ENCODE data around the gene HIVEP1.

The HIVEP1 gene

DNA sequence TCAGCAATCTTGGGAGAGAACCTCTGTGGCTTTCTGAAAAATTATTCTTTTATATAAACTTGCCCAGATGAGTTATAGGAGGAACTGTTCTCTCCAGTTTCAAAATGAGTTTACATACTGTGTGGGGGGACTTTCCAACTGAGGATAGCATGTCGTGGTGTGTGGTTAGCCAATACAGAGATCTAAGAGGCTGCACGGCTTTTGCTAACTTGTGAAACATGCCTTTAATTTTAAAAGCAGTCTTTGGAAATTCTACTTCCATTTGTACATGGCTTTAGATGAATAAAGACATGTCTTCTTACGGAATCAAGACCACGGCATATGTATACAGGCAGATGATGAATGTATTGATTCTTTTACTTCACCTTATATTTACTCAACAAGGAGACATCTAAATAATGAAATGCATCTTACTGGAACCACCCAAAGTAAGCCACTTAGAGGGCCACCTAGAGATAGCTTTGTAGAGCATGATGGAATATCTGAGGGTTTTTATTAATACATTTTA, 39.8 kb downstream of the HIVEP1 start:
- DNase-seq: no peak

DNA sequence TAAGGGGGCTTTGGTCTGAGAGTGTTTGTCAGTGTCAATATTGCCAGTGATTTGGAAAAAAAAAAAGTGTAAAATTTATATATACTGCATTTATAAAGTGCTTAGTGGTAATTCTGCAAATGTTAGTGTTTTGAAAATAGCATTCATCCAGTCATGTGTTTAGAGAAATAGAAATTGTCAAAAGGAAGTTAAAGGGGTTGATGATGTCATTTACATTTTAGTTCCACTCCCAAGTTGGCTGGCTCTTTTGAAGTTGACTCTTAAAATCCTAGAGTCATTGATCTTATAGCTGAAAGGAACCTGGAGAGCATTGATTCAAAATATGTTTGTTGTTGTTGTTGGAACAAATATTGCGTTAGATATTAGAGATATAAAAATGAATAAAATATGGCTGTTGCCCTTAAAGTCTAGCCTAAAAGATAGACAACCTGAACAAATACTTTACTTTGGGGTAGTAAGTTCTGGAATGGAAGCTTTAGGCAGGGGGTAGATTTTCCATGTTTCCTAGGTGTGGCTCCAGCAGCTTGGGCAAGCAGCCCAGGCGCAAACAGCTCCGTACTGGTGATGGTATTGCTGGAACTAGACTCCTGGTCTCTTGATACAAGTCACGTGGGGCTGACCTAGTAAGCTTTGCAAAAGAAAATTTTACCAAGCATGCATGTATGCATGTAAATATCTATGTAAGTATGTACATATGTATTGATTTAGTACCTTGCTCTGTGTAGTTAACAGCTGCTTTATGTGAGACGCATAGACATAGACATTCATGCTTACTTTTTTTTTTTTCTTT, 46.3 kb downstream of the HIVEP1 start:
- no peak for DNase-seq

DNA sequence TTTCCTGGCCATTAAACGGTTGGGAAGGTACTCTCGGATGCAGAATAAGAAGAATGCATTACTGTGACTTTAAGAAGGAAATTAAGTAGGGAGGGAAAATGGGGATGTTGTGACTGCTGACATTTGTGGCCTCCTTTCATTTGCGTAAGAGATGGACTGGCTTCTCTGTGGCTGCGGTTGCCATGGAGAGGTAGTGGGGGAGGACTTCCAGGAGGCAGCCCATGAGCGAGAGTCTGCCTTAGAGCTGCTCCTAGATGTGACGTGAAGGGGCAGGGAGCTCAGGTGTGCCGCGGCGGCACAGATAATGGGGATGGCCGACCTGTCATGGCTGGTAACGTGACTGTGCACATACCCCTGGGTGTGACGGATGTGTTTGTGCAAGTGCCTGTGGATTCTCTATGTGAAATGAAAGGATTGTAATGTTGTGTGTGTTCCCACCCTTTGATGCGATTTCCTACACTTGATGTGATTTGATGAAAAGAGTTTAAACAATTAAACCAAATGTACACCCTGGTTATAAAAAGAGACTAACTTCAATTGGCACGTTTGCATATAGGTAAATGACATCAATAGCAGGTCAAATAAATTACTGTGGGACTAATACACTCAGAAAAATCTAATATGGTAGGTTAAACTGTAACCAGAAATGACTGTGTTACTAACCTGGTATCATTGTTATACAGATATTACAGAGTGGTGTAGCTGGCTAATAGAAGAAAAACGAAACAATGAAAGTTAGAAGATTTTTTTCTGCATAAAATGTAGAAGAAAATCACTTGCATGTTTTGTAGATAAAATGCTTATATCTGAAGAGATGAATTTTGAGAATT, 48.9 kb downstream of the HIVEP1 start:
- DNase-seq: no peak

DNA sequence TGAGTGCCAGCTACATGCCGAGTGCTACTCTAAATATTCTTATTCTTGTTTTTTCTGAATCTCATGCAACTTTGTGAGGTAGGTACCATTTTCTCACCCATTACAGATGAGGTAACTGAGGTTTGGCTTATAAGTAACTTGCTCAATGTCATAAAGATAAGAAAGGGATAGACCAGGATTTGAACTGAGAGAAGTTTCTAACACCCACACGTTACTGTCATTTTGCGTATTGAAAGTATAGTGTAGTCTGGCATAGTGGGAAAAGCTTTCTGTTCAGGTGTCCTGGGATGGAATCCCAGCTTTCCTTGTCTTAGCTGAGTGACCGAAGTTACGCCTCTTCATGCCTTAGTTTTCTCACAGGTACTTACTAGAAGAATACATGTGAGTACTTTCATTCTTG, 50.5 kb downstream of the HIVEP1 start:
- no peak for DNase-seq

DNA sequence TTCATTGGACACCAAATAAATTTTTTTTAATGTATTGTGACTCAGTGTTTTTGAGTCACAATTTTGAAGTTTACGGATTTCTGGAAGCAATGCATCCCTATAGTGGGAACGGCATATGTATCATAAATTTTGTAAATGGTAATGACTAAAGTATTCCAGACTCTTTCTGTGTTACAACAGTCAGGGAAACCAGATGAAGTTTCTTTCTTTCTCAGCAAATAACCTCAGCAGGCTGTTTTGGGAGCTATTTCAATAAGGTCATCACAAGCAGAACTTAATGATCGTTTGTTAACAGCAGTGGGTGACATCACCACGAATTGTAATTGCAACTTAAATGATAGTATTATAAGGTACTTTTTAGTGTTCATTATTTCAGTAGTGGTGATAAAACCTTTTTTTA, 52.0 kb downstream of the HIVEP1 start:
- no peak for DNase-seq

DNA sequence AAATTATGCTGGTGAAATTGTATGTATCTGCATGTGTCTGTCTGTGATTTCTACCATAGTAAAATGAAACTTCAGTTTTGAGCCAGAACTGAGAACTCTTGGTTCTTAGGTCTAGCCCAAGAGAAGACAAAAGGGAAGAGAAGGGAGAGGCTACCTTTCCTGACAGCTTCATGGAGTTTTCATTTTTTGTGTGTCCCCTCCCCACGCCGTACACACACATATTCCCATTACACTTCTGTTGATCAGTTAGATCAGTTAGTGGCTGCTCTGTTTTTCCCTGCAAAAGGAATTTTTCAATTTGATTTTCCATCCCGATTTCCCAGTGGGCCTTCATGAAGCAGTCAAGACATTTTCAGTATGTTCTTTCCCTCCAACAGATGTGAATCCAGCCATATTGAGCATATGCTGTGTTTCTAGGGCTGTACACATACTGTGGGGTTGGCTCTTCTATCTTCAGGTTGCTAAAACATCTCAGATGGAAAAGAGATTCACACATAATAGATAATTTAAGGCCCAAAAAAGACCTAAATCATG, 52.5 kb downstream of the HIVEP1 start:
- no peak for DNase-seq

DNA sequence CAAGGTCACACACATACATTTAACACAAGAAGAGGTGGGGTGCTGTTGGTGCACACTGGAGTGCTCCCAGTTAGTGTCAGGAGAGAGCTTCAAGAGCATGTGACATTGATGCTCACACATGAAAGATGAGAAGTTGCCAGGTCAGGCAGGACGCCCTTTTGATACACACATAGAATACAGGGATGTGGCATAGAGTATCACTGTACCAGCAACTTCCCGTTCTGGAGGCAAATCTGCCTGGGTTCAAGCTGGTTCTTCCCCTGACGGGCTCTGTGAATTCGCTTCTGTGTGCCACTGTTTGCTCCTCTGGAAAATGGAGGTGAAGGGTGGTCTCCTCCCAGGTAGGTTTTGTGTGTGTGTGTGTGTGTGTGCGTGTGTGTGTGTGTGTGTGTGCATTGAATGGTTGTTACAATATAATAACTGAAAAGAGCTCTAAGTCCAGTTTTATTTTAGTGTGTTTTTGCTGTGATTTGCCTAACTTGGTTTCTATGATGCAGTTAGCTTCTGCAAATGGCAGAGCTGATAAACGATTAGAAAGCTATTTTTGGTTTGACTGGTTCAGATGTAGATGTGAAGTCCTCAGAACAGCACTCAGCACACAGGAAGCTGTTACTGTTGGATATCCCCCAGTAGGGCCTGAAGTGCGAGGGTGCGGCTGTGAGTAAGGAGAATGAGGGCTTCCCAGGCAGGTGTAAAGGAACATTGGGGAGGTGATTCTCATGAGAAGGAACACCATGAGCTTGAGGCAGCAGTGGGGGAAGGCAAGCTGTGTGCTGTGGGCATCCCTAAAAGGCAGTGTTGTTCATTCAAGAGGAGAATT, 53.4 kb downstream of the HIVEP1 start:
- DNase-seq: no peak

DNA sequence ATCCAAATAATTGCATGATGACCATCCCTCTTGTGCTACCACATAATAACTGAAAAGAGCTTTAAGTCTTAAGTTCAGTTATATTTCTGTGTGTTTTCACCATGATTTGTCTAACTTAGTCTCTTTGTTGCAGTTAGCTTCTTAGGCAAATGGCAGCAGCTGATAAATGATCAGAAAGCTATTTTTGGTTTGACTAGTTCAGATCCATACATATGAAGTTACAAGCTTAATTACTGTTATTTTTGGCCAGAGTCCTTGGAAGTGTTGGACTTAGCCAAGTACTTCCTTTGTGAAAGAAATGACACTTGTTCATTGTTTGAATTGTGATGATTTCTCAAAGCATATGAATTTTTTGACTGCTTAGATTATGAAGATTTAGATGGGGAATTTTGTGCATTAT, 54.2 kb downstream of the HIVEP1 start:
- no peak for DNase-seq

DNA sequence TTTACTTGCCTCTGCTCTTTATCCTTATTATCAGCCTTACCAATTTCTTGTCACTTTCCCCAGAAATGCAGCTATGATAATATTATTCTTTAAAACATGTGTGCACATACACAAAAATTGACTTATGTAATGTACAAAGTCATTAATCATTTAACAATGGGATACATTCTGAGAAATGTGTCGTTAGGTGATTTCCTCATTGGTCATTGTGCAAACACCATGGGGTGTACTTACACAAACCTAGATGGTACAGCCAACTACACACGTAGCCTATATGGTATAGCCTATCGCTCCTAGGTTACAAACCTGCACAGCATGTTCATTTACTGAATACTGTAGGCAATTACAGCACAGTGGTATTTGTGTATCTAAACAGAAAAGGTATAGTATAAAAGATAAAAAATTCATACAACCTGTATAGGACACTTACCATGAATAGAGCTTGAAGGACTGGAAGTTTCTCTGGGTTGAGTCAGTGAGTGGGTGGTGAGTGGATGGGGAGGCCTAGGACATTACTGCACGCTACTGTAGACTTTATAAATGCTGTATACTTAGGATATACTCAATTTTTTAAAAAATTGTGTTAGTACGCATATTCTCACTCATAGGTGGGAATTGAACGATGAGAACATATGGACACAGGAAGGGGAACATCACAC, 56.9 kb downstream of the HIVEP1 start:
- DNase-seq: no peak

DNA sequence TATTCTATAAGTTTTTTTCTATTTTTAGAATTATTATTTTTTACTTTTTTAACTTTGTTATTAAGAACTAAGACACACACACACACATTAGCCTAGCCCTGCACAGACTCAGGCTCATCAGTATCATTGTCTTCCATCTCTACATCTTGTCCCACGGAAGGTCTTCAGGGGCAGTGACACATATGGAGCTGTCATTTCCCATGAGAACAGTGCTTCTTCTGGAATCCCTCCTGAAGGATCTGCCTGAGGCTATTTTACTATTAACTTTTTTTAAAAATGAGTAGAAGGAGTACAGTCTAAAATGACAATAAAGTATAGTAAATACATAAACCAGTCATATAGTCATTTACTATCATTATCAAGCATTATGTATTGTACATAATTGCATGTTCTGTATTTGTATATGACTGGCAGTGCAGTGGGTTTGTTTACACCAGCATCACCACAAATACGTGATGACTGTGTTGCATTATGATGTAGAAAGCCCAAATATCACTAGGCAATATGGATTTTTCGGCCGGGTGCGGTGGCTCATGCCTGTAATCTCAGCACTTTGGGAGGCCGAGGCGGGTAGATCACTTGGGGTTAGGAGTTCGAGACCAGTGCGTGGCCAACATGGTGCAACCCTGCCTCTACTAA, 57.9 kb downstream of the HIVEP1 start:
- DNase-seq: no peak

DNA sequence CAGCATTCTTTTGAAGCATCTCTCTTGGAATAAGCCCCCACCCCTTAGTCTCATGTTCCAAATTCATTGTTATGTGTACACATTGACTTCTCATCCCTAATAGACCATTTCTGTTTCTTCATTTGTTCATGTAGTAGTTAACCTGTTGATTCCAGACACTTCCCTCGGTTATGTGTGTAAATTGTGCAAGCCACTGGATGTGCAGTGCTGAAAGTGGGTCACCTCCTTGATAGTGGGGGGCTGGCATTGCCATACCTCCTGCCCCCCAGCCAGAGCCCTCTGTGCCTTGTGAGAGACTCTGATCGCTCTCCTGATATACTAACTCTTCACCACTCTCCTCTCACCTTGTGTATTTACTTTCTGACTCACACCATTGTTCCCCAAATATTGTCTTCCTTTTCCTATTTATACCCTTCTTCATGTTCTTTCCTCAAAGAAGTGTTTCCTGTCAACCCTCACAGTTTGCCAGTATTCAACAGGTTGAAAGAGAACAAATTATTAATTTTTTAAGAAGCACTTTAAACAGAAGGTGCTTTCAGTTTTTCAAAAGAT, 59.0 kb downstream of the HIVEP1 start:
- DNase-seq: no peak

DNA sequence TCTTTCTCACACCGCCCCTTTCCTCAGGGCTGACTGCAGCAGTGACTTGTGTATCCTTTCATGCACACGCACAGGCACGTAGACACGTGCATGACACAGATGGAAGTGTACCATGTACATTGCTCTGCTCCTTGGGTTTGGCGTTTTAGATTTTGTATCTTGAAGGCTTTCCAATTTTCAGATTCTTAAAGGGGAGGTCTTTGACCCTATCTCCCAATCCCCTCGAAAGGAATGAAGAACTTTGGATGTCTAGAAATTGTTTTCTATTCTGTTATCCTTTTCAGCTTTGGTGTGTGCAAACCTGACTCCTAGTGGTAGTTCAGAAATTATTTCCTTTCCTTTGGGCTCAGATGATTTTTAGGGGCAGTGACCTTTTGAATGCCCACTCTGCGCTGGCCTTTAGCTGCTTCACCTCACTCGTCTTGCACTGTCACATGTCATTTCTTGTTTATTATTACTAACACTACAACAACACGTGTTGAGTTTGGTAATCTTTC, 63.0 kb downstream of the HIVEP1 start:
- no peak for DNase-seq

DNA sequence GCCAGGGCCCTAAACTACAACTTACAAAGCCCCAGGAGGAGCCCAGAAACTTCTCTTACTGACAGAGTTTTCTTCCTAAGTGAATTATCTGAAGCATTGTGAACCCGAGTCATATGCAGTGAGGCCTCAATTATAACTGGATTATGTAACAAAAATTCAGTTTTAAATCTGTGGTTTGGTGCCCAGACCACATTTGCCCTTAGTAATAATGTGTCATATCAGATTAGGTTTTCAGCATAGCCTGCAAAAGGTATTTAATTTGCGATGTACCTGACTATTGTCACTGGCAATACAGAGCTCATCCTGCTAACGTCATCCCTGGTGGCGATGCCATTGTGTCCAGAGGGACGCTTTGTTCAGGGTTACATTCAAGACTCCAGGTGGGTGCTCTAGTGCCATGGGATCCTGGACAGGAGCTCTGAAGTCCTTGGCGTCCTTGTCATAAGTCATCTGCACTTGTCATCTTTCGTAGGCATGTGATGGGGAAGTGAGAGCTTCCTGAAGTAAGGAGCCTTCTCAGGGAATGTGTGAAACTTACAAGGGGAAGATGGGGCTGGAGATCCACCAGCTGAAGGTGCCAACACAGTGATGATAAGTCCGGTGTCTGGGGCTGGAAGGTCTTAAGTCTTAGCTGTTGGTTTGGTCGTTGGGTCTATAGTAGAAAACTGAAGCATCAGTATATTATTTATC, 65.1 kb downstream of the HIVEP1 start:
- no peak for DNase-seq

DNA sequence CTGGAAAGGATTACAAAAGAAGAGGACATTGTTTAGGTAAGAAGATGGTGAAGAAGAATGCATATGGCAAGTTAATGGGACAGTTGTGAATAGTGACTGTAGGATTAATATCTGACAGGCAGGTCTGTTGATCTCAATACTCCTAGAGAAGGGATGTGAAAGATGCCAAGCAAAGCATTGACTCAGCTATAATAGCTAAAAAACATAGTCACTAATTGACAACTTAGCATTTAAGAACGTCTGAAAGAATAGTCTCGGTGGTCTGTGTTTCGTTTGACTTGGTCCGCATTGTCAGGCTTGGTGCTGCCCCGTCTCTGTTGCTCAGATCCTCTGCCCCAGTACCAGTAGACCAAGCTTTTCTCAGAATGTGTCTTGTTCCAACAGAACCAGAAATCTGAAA, 65.9 kb downstream of the HIVEP1 start:
- no peak for DNase-seq

DNA sequence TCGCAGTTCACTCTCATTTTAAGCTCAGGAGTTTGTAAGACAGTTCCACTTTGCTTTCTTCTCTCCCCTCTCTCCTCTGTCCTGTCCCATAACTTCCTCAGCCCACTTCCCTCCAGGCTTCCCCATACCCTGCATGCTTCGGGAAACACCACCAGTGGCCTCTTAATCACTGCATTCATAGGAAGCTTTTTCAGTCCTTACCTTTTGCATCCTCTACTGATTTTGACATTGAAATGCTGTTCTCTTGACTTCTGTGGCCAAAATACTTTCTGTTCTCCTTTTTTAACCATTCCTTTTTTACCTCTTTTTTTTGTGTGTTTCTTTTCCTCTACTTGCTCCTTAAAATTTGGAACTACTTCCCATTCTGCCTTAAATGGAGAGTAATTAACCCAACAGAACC, 69.7 kb downstream of the HIVEP1 start:
- no peak for DNase-seq

DNA sequence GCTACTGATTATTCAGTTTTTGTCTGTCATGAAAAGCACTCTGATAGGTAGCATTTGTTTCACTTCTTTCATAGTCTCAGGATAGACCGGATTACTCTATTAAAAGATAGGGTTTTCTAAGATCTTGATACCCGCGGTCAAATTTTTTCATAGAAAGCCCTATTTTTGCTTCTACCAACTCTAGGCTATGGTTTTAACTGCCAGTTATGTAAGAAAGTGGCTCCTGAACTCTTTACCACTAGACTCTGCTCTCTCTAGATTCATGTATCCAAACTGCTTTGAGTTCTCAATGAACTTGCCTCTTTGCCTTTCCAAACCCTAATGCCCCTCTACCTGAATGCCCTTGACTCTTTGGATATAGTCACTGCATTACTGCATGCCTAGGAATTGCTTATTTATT, 70.3 kb downstream of the HIVEP1 start:
- DNase-seq: no peak

DNA sequence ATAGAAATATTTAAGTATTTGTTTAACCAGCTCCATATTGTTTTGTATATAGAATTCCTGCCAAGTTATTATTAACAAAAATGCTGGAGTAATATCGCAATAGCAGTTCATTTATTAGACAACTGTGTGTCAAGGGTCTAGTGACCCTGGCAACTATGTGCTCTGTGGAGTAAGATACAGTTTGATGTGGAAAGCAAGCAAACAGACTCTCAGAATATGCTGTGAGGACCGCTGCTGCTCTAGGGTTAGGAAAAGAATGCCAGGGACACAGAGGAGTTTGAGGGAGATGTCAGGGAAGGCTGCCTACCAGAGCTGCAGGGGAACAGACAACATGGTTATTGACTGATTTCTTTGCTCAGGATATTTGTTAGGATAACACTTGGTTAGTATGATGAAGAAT, 71.2 kb downstream of the HIVEP1 start:
- no peak for DNase-seq

DNA sequence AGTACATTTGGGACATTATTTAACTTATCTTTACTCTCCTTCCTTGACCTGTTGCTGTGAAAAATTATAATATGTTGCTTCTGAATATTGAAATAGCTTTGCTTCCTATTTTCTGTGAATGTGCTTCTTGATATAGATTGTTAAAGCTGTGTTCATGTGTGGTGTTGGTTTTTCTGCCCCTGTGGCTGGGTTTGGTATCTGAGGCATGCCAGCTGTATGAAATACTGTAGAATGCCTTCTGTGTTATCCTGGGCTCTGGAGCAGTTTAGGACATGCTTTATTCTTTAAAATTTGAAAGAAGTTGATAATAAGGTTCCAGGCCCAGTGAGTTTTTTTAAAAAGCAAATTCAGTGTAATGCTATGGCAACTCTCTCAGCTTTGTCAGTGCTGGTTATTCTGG, 71.7 kb downstream of the HIVEP1 start:
- DNase-seq: no peak

DNA sequence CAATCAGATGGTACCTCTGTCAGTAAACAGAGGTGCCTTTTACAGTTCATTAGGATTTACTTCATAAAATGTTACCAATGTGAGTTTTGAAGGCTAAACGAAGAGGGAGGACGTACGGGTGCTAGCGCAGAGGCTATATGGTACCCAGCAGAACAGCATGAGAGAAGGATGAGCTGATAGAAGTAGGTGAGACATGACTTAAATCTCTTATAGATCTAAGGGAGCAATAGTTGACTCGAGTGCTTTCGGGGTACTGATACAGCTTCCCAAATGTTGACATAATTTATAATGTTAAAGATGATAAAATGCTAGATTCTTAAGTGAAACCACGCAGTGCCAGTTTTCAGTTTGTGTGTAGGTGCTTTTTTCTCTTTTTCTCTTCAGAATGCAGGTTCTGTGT, 72.6 kb downstream of the HIVEP1 start:
- no peak for DNase-seq

DNA sequence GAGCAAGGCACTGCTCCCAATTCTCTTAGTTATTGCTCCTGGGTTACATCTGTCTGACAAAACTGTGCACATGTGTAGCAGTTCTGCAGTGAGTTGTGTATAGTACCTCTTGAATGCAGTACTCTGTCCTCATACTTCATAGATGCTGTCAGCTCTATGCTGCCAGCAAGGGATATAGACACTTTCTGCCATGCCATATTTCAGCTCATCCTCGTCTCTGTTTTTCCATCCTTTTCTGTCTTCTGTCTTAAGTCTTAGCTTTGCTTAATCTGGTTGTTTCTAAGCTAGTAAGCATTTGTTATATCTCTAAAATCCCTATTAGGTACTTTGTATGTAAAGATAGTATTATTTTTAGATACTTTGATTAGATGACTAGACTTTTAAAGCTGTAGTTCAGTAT, 76.4 kb downstream of the HIVEP1 start:
- no peak for DNase-seq

DNA sequence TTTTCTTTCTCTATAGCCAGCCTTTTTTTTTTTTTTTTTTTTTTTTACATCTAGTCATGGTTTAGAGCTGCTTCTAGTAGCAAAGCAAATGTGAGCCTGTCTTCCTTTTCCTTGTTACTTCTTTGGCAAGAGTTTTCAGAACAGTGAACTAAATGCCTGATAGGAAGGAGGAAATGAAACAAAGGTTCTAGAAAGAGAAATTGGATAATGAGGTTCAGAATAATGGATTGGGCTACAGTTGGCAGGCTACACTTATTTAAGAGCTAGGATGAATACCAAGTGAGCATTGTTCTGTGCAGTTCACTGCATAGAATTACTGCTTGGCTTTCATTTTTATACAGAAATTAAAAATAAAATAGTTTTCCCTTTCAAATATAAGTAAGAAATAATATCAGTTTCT, 78.6 kb downstream of the HIVEP1 start:
- no peak for DNase-seq
